Central memory CD8-positive, alpha-beta T cell (primary cell): Measurements from ENCODE around the gene OSBP2.

Source experiments
- ATAC-seq: fragments of 150-1000 bp; cut with Tn5 transposase; replicated peaks from 2 replicates; pipeline ENCODE4 v1.10.0; 2022; ENCODE audit warnings: mild to moderate bottlenecking, moderate FRiP score, moderate number of reproducible peaks; ENCODE audit not compliant: poor library complexity, severe bottlenecking; ENCODE audit errors: extremely low read depth
- DNase-seq, 2 donors: peaks; one replicate each; pipeline ENCODE4 v3.0.0; 2021; ENCODE audit warnings: low spot score in 2 of 2
- H3K27ac Mint-ChIP-seq: one replicate; pipeline ENCODE4 v1.8.0; 2022; ENCODE audit warnings: low read depth, mild to moderate bottlenecking, moderate library complexity, mixed read lengths
- H3K27me3 Mint-ChIP-seq: one replicate; pipeline ENCODE4 v1.8.0; 2022; ENCODE audit warnings: mixed read lengths
- H3K36me3 Mint-ChIP-seq: one replicate; pipeline ENCODE4 v1.8.0; 2022; ENCODE audit warnings: mild to moderate bottlenecking, moderate library complexity, mixed read lengths; ENCODE audit not compliant: insufficient read depth
- H3K4me1 Mint-ChIP-seq: one replicate; pipeline ENCODE4 v1.8.0; 2022; ENCODE audit warnings: mixed read lengths
- H3K4me3 Mint-ChIP-seq: one replicate; pipeline ENCODE4 v1.8.0; 2022; ENCODE audit warnings: mild to moderate bottlenecking, moderate library complexity, mixed read lengths
- H3K9me3 Mint-ChIP-seq: one replicate; pipeline ENCODE4 v1.8.0; 2022; ENCODE audit warnings: mixed read lengths

The OSBP2 gene

GRCh38 chr22:30694640-30695350 is at the start of gene OSBP2:
TSS of gene OSBP2 (plus strand) at chr22:30694874. CDS start at chr22:30694910, 36 bp downstream.
- Mint-ChIP-seq H3K27ac (no peak within 1 kb of the TSS), H3K27me3 (peaks cover 10% of the 10 kb centered on the region), H3K36me3 (peaks cover 2% of the 10 kb centered on the region), H3K9me3 (no peaks in the 10 kb centered on the region), H3K4me1 (peaks cover 6% of the 10 kb centered on the region), H3K4me3 (peak within 1 kb of the TSS; percentile 82)
- ATAC-seq (peak; percentile 28), DNase-seq (no peak)

DNA sequence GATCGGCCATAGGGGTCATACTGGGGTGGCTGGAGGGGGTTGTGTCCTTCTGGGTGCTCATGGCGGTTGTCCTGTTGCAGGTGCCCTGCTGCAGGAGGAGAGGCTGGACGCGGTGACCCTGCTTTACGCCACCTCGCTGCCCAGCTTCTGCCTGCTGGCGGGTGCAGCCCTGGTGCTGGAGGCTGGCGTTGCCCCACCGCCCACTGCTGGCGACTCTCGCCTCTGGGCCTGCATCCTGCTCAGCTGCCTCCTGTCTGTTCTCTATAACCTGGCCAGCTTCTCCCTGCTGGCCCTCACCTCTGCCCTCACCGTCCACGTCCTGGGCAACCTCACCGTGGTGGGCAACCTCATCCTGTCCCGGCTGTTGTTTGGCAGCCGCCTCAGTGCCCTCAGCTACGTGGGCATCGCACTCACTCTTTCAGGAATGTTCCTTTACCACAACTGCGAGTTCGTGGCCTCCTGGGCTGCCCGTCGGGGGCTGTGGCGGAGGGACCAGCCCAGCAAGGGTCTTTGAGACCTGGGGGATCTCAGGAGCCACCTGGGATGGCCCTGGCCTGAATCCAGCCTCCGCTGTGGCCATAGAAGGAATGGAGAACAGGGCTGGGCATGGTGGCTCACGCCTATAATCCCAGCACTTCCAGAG is 48.0 kb upstream of the OSBP2 start:
- Mint-ChIP-seq H3K27me3 (no peaks in the 10 kb centered on the region), H3K9me3 (no peaks in the 10 kb centered on the region), H3K36me3 (peaks cover 2% of the 10 kb centered on the region), H3K4me3 (no peak overlapping the region), H3K27ac (no peak overlapping the region), H3K4me1 (peaks cover 17% of the 10 kb centered on the region)
- no peak for DNase-seq
- no peak for ATAC-seq

- Mint-ChIP-seq H3K36me3 (peaks cover 2% of the 10 kb centered on the region), H3K4me3 (no peak overlapping the region), H3K4me1 (peaks cover 17% of the 10 kb centered on the region), H3K27ac (peak overlapping the region; percentile 17), H3K9me3 (no peaks in the 10 kb centered on the region), H3K27me3 (no peaks in the 10 kb centered on the region)
- DNase-seq, result no peak
- no peak for ATAC-seq
These were observed 47.1 kb upstream of the OSBP2 start for GRCh38 chr22:30647536-30647935.

GRCh38 chr22:30648825-30649224 is 45.8 kb upstream of the OSBP2 start:
- H3K27me3 Mint-ChIP-seq, result no peaks in the 10 kb centered on the region
- no peak for DNase-seq
- no peaks in the 10 kb centered on the region for H3K9me3 Mint-ChIP-seq
- H3K36me3 Mint-ChIP-seq, result peaks cover 2% of the 10 kb centered on the region
- no peak overlapping the region for H3K4me3 Mint-ChIP-seq
- peaks cover 11% of the 10 kb centered on the region for H3K4me1 Mint-ChIP-seq
- H3K27ac Mint-ChIP-seq, result peak overlapping the region; percentile 17
- no peak for ATAC-seq

DNA sequence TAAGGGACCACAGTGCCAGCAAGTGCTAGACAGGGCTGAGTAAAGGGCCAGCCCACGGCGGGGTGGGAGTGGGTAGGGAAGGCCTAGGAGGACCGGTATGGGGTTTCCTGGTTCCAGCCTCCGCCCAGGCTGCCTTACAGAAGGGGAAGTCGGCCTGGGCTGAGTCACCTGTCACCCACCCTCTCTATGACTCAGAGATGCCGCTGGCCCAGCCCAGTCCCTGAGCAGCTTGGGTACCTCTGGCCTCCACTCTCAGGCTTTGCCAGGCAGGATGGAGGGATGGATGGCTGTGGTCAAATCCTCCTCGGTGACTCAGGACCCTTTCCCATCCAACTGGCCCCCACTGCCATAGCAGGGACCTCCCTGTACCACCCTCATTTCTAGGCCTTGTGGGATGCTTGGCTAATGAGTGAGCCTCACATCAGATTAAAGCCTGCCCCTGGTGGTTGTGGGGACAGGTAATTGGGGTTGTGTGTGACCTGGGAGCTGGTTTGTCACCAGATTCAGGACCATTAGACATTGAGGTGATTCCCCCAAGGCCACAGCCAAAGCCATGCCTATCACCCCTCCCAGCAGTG is 45.2 kb upstream of the OSBP2 start:
- H3K36me3 Mint-ChIP-seq, result peaks cover 3% of the 10 kb centered on the region
- ATAC-seq (peak; percentile 90), DNase-seq (peak in 1 of 2 donors; percentile 13)
- H3K4me1 Mint-ChIP-seq, result peaks cover 11% of the 10 kb centered on the region
- H3K27me3 Mint-ChIP-seq, result no peaks in the 10 kb centered on the region
- no peaks in the 10 kb centered on the region for H3K9me3 Mint-ChIP-seq
- H3K4me3 Mint-ChIP-seq, result no peak overlapping the region
- H3K27ac Mint-ChIP-seq, result peak overlapping the region; percentile 19

- H3K4me3 Mint-ChIP-seq, result no peak overlapping the region
- no peaks in the 10 kb centered on the region for H3K27me3 Mint-ChIP-seq
- DNase-seq (no peak), ATAC-seq (no peak)
- H3K27ac Mint-ChIP-seq, result no peak overlapping the region
- H3K9me3 Mint-ChIP-seq, result no peaks in the 10 kb centered on the region
- peaks cover 3% of the 10 kb centered on the region for H3K36me3 Mint-ChIP-seq
- H3K4me1 Mint-ChIP-seq, result peaks cover 11% of the 10 kb centered on the region
These were observed 44.1 kb upstream of the OSBP2 start for GRCh38 chr22:30650508-30651116.

DNA sequence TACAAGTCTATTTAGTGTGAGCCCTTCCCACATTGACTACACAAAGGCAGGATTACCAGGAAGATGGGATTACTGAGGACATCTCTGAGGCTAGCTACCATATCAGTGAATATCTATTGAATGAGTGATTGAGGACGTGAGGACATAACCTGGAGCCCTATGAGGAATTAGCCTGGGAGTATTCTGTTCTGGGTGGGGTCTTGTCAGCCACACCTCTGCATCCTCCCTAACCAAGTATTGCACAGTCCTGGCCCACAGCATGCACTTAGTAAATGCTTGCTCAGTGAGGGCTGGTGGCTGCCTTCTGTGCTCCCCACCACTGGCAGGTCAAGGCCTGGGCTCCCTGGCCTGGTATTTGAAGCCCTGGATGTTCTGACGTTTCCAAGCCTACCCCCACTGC is 41.8 kb upstream of the OSBP2 start:
- Mint-ChIP-seq H3K27me3 (no peaks in the 10 kb centered on the region), H3K4me1 (peaks cover 11% of the 10 kb centered on the region), H3K27ac (no peak overlapping the region), H3K36me3 (peaks cover 2% of the 10 kb centered on the region), H3K4me3 (no peak overlapping the region), H3K9me3 (no peaks in the 10 kb centered on the region)
- no peak for ATAC-seq
- no peak for DNase-seq

DNA sequence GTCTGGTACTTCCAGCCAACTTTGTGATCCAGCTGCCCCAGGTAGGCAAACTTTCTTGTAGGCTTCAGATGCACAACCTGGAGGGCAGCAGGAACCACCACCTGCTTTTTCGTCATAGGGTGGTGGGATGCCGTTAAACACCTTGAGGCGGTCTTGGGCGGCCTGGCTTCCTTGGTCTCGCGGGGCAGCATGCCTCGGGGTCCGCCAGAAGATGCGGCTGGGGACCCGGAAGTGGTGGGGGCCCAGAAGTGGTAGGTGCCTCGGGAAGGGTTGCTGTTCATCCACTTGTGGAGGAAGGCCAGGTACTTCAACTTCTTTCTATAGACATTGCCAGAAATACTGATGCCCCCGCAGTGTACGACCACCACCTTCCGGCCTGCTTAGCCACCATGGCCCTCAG is 40.3 kb upstream of the OSBP2 start:
- Mint-ChIP-seq H3K4me1 (peaks cover 5% of the 10 kb centered on the region), H3K36me3 (peaks cover 7% of the 10 kb centered on the region), H3K4me3 (no peak overlapping the region), H3K9me3 (no peaks in the 10 kb centered on the region), H3K27ac (no peak overlapping the region), H3K27me3 (no peaks in the 10 kb centered on the region)
- ATAC-seq, result no peak
- no peak for DNase-seq

DNA sequence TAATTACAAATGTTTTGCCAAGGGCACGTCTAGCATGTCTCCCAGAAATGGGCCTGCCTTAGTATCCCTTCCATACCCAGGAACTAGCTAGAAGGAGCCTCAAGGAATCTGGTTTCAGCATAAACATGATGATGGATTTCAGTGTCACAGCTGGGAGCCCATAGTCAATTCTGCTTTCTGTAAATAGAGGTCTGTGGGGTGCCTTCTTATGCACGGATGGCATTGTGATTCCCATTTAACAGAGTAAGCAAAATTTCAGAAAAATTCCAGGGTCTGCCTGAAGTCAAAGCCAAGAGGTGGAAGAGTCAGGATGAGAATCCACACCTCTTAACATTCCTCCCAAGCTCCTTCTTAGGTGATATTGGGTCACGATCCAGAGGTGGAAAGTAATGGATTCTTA is 39.1 kb upstream of the OSBP2 start:
- H3K27me3 Mint-ChIP-seq, result no peaks in the 10 kb centered on the region
- H3K4me1 Mint-ChIP-seq, result no peaks in the 10 kb centered on the region
- no peak overlapping the region for H3K4me3 Mint-ChIP-seq
- no peaks in the 10 kb centered on the region for H3K9me3 Mint-ChIP-seq
- DNase-seq (no peak), ATAC-seq (no peak)
- peaks cover 10% of the 10 kb centered on the region for H3K36me3 Mint-ChIP-seq
- no peak overlapping the region for H3K27ac Mint-ChIP-seq

- no peak for DNase-seq
- Mint-ChIP-seq H3K27ac (no peak overlapping the region), H3K27me3 (no peaks in the 10 kb centered on the region), H3K36me3 (peaks cover 24% of the 10 kb centered on the region), H3K4me3 (no peak overlapping the region), H3K4me1 (peaks cover 27% of the 10 kb centered on the region), H3K9me3 (no peaks in the 10 kb centered on the region)
- ATAC-seq, result no peak
These were observed 32.6 kb upstream of the OSBP2 start for GRCh38 chr22:30662040-30662439.

DNA sequence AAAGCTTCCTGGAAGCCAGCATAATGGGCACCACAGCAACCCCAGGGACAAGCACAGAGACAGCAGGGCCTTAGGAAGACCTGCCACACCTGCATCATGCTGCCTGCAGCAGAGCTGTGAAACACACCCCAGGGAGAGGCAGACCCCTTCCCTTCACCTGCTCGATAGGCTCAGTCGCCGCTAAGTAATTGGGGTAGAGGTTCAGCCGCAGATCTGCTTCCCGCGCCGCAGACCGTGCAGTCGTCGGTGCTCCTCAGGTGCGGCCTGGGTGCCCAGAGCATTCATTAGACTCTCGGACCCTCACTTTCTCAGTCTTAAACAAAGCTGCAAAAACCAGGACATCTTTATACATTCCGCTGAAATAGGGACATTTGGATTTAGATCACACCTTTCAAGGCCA is 29.9 kb upstream of the OSBP2 start:
- H3K9me3 Mint-ChIP-seq, result no peaks in the 10 kb centered on the region
- peaks cover 44% of the 10 kb centered on the region for H3K4me1 Mint-ChIP-seq
- peaks cover 25% of the 10 kb centered on the region for H3K36me3 Mint-ChIP-seq
- no peak overlapping the region for H3K4me3 Mint-ChIP-seq
- DNase-seq, result no peak
- no peaks in the 10 kb centered on the region for H3K27me3 Mint-ChIP-seq
- no peak for ATAC-seq
- H3K27ac Mint-ChIP-seq, result no peak overlapping the region

DNA sequence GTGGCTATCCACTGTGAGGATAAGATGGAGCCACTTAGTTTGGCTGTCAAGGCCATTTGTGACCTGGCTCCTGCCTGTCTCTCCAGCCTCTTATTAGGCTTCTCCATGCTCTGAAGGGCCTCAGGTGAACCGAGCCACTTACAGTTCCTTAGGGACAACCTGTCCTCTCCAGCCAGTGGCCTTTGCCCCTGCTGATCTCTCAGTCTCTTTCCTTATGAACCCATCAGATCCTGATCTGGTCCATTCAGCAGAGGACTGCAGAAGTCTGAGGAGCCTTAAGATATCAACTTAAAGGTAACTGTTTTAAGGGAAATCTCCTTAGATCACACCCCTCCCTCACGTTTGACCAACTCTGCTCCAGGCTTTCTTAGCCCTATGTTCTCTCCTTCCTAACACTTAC is 29.4 kb upstream of the OSBP2 start:
- H3K4me1 Mint-ChIP-seq, result peaks cover 44% of the 10 kb centered on the region
- ATAC-seq (no peak), DNase-seq (no peak)
- no peak overlapping the region for H3K27ac Mint-ChIP-seq
- no peaks in the 10 kb centered on the region for H3K27me3 Mint-ChIP-seq
- H3K4me3 Mint-ChIP-seq, result no peak overlapping the region
- H3K36me3 Mint-ChIP-seq, result peaks cover 23% of the 10 kb centered on the region
- H3K9me3 Mint-ChIP-seq, result no peaks in the 10 kb centered on the region

DNA sequence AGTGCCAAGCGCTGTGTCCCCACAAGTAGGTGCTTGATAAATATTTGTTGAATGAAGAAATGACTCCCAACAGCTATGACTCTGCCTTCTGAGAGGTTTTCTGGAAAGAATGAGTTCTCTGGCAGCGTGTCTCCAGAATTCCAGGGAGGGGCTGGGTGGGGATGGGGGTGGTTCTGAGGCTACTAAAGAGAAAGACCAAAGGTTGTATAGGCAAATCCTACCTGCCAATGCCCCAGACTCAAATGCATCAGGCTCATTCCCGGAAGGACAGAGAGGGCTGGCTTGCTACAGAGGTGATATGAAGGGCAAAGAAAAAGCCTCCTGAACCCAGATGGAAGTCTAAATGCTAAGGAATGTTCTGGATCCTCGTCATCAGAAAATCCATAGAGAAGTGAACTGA is 28.9 kb upstream of the OSBP2 start:
- Mint-ChIP-seq H3K9me3 (no peaks in the 10 kb centered on the region), H3K36me3 (peaks cover 20% of the 10 kb centered on the region), H3K27ac (no peak overlapping the region), H3K4me1 (peaks cover 44% of the 10 kb centered on the region), H3K4me3 (peak overlapping the region; percentile 86), H3K27me3 (no peaks in the 10 kb centered on the region)
- no peak for ATAC-seq
- DNase-seq, result no peak
